Fibroblast of pulmonary artery (primary cell): Measurements from ENCODE around the gene PSMD13.
"Not testable (repeated sequence)": the region's sequence is repeated elsewhere in the genome, so short reads cannot be mapped to it uniquely, and the experiment has no call there.

Experiments
- DNase-seq: peaks from one replicate; pipeline ENCODE4 v3.0.0-alpha.2; 2010; ENCODE audit warnings: low read depth
- H3K4me3 ChIP-seq: replicated peaks from 2 replicates; pipeline ENCODE4 v1.5.1; 2011; ENCODE audit warnings: low read depth, mild to moderate bottlenecking, control low read depth, low read length, moderate library complexity
- CTCF ChIP-seq: IDR thresholded peaks from 2 replicates; pipeline ENCODE4 v1.5.1; 2011; ENCODE audit warnings: mild to moderate bottlenecking, control low read depth, low read length, inconsistent platforms; ENCODE audit errors: missing control alignments

PSMD13 gene

GRCh38 chr11:232783-233565 lies 3.8 kb upstream of the PSMD13 start:
- H3K4me3 ChIP-seq: no peak overlapping the region
- no peak for TF ChIP-seq CTCF
- DNase-seq: no peak

GRCh38 chr11:235180-235579 lies 1.6 kb upstream of the PSMD13 start:
- DNase-seq: no peak
- TF ChIP-seq CTCF: no peak
- peak overlapping the region; percentile 98 for H3K4me3 ChIP-seq

GRCh38 chr11:235609-235996 lies 1.2 kb upstream of the PSMD13 start:
- H3K4me3 ChIP-seq: peak overlapping the region; percentile 98
- DNase-seq: peak; percentile 59
- TF ChIP-seq CTCF: no peak

GRCh38 chr11:235997-236773 lies 591 bp upstream of the PSMD13 start, which contains the start of gene SIRT3:
SIRT3 (minus strand) TSS chr11:236342; CDS start chr11:236328, 14 bp downstream.
- TF ChIP-seq CTCF: no peak
- H3K4me3 ChIP-seq: peak within 1 kb of the TSS; percentile 98
- DNase-seq: peak; percentile 71

- peak overlapping the region; percentile 5 for H3K4me3 ChIP-seq
These were observed 1.6 kb downstream of the PSMD13 start for GRCh38 chr11:238346-238745.

GRCh38 chr11:240315-240714 lies 3.5 kb downstream of the PSMD13 start:
- no peak for DNase-seq
- H3K4me3 ChIP-seq: no peak overlapping the region
- no peak for TF ChIP-seq CTCF

More at GRCh38 chr11:238346-238745, 1.6 kb downstream of the PSMD13 start:
- DNase-seq: not testable (repeated sequence)

- TF ChIP-seq CTCF: no peak
- DNase-seq: no peak
- H3K4me3 ChIP-seq: no peak overlapping the region
These were observed 4.9 kb downstream of the PSMD13 start for GRCh38 chr11:241634-242033.
